Measurements from ENCODE around the gene SLC45A1.

DNA sequence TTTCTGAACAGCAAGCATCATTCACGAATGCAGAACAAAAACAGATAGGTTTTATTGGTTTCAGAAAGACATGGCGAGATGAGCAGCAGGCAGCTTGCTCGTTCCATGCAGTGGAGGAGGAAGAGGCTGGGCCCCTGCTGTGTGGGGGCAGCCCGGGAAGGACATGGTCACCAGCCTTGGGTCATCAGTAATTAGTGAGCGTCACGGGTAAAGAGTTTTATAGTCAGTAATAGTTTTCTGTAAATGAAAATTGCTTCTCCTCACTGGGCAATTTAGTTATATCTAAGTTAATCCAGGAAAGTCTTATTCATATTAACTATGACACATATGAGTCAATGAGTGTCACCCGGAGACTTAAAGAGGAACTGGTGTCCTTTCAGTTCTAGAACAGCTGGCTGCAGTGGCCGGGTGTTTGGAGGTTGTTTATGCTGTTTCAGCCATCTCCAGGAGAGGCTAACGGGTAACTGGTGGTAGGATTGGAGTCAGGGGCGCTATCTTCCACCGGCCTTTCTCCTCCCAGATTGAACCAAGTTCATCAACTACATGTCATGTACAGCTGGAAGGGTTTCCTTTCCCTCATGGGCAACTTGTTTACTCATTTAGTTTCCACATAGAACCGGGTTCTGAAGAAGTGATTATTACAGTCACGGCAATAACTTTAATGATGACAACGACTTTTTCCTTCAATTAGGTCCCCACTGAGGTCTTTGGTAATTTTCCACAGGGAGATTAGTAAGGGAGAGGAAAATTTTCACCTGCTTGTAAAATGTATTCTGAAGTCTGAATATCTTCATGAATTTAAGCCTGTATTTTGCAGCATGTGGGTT, 34.6 kb upstream of the SLC45A1 start:
- TF ChIP-seq ZNF473 (tag by site-specific recombination; IDR thresholded peaks at IDR 0.05) = no peak
- no peak for TF ChIP-seq CTCF (tag by site-specific recombination; IDR thresholded peaks at IDR 0.05)
- TF ChIP-seq, protein P1, sequence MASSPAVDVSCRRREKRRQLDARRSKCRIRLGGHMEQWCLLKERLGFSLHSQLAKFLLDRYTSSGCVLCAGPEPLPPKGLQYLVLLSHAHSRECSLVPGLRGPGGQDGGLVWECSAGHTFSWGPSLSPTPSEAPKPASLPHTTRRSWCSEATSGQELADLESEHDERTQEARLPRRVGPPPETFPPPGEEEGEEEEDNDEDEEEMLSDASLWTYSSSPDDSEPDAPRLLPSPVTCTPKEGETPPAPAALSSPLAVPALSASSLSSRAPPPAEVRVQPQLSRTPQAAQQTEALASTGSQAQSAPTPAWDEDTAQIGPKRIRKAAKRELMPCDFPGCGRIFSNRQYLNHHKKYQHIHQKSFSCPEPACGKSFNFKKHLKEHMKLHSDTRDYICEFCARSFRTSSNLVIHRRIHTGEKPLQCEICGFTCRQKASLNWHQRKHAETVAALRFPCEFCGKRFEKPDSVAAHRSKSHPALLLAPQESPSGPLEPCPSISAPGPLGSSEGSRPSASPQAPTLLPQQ (tag by site-specific recombination; IDR thresholded peaks at IDR 0.05) = no peak
- no peak for TF ChIP-seq KLF7 (tag by site-specific recombination; IDR thresholded peaks at IDR 0.05; ENCODE audit: borderline replicate concordance)
- TF ChIP-seq ZNF274 (IDR thresholded peaks at IDR 0.05; ENCODE audit: low read length) = no peak
- no peak for TF ChIP-seq ZNF274 (tag by site-specific recombination; IDR thresholded peaks at IDR 0.05; ENCODE audit: borderline replicate concordance)
- no peak for TF ChIP-seq ZNF621 (tag by site-specific recombination; IDR thresholded peaks at IDR 0.05)
- no peak for TF ChIP-seq ZBTB8A (tag by site-specific recombination; IDR thresholded peaks at IDR 0.05)
- TF ChIP-seq YY1 (tag by site-specific recombination; IDR thresholded peaks at IDR 0.05) = no peak
- TF ChIP-seq INSM2 (tag by site-specific recombination; IDR thresholded peaks at IDR 0.05) = no peak
- no peak for TF ChIP-seq TCF7L2 (IDR thresholded peaks at IDR 0.05; ENCODE audit: borderline replicate concordance, low read depth, low read length)
- TF ChIP-seq ZNF211 (tag by site-specific recombination; IDR thresholded peaks at IDR 0.05; ENCODE audit: low read depth) = no peak
- no peak for TF ChIP-seq ZNF596 (tag by site-specific recombination; IDR thresholded peaks at IDR 0.05)
- TF ChIP-seq ZNF133 (tag by site-specific recombination; IDR thresholded peaks at IDR 0.05) = no peak
- TF ChIP-seq ZNF670 (tag by site-specific recombination; IDR thresholded peaks at IDR 0.05; ENCODE audit: low read depth) = no peak

Measured in HEK293 (cell line).